GM19238 (cell line): ENCODE data around the gene ARMC3.
"Not testable (repeated sequence)": the region's sequence is repeated elsewhere in the genome, so short reads cannot be mapped to it uniquely, and the experiment has no call there.

Experiments
- DNase-seq: peaks from one replicate; pipeline ENCODE4 v3.0.0; 2011; ENCODE audit warnings: low spot score; ENCODE audit not compliant: insufficient read length

Gene ARMC3

GRCh38 chr10:23048191-23048590 is 120.3 kb downstream of the ARMC3 start:
- no peak for DNase-seq

GRCh38 chr10:23051278-23051677 is 123.4 kb downstream of the ARMC3 start:
- no peak for DNase-seq

GRCh38 chr10:23051855-23052331 is 124.0 kb downstream of the ARMC3 start:
- DNase-seq, result no peak

- no peak for DNase-seq
These were observed 125.2 kb downstream of the ARMC3 start for GRCh38 chr10:23053036-23053435.

GRCh38 chr10:23055424-23056185 is 127.8 kb downstream of the ARMC3 start:
- DNase-seq, result no peak

GRCh38 chr10:23056186-23056579 is 128.3 kb downstream of the ARMC3 start:
- no peak for DNase-seq

GRCh38 chr10:23058366-23058765 is 130.5 kb downstream of the ARMC3 start:
- no peak for DNase-seq

- DNase-seq, result no peak
These were observed 133.1 kb downstream of the ARMC3 start for GRCh38 chr10:23060918-23061317.

GRCh38 chr10:23063045-23063972 is 135.5 kb downstream of the ARMC3 start:
- no peak for DNase-seq

- no peak for DNase-seq
These were observed 136.3 kb downstream of the ARMC3 start for GRCh38 chr10:23063973-23064812.

GRCh38 chr10:23064813-23065114 is 136.9 kb downstream of the ARMC3 start:
- not testable (repeated sequence) for DNase-seq

- DNase-seq, result no peak
These were observed 137.5 kb downstream of the ARMC3 start for GRCh38 chr10:23065181-23065948.

GRCh38 chr10:23067337-23067736 is 139.5 kb downstream of the ARMC3 start:
- no peak for DNase-seq

GRCh38 chr10:23067939-23068775 is 140.3 kb downstream of the ARMC3 start:
- DNase-seq, result peak; percentile 44

GRCh38 chr10:23069019-23069815 is 141.4 kb downstream of the ARMC3 start:
- DNase-seq, result no peak

- DNase-seq, result not testable (repeated sequence)
These were observed 142.4 kb downstream of the ARMC3 start for GRCh38 chr10:23070092-23070912.

- no peak for DNase-seq
These were observed 143.0 kb downstream of the ARMC3 start for GRCh38 chr10:23070913-23071218.

GRCh38 chr10:23072593-23072992 is 144.7 kb downstream of the ARMC3 start:
- DNase-seq, result not testable (repeated sequence)
